Activated CD4-positive, alpha-beta memory T cell treated with anti-CD3 and anti-CD28 coated beads for 36 hours (primary cell): Measurements from ENCODE around the gene AOAH. TPM values are rescaled to one million over a fixed set of nuclear protein-coding genes. Genes with fewer than 3 reads are reported as not detected.
"Not testable (repeated sequence)": the region's sequence is repeated elsewhere in the genome, so short reads cannot be mapped to it uniquely, and the experiment has no call there.

ENCODE experiments used
- CTCF ChIA-PET: fragments of 350-600 bp; sonication (Branson Sonifier 250); formaldehyde crosslinking; loops from one replicate; lab custom pipeline; 2021; ENCODE audit warnings: antibody characterized with exemption, inconsistent platforms; lab: Charles Lee
- POLR2A ChIA-PET: fragments of 350-600 bp; sonication (Branson Sonifier 250); formaldehyde crosslinking; loops from one replicate; lab custom pipeline; 2021; ENCODE audit warnings: antibody characterized with exemption; lab: Charles Lee
- DNase-seq: peaks from one replicate; pipeline ENCODE4 v3.0.0-alpha.2; 2020
- H3K27ac Mint-ChIP-seq: one replicate; pipeline ENCODE4 v1.8.0; 2021; ENCODE audit warnings: mixed read lengths
- H3K27me3 Mint-ChIP-seq: one replicate; pipeline ENCODE4 v1.8.0; 2021; ENCODE audit warnings: mixed read lengths
- H3K36me3 Mint-ChIP-seq: one replicate; pipeline ENCODE4 v1.8.0; 2021; ENCODE audit warnings: mixed read lengths
- H3K4me1 Mint-ChIP-seq: one replicate; pipeline ENCODE4 v1.8.0; 2021; ENCODE audit warnings: low read depth, mixed read lengths
- H3K4me3 Mint-ChIP-seq: one replicate; pipeline ENCODE4 v1.8.0; 2021; ENCODE audit warnings: mild to moderate bottlenecking, mixed read lengths
- H3K9me3 Mint-ChIP-seq: one replicate; pipeline ENCODE4 v1.8.0; 2021; ENCODE audit warnings: mixed read lengths
- intact Hi-C: fragments of 100-400 bp; cut with micrococcal nuclease; formaldehyde crosslinking; loops from one replicate; pipeline ENCODE4 v1.15.1; 2023
- total RNA-seq, 2 experiments: library from RNA; stranded (reverse); gene quantifications; one replicate each; pipeline ENCODE4 v1.2.3, GENCODE V29; 2021

Gene AOAH
- total RNA-seq, 2 experiments from 2014 or later = 2.4 to 2.6 TPM

DNA sequence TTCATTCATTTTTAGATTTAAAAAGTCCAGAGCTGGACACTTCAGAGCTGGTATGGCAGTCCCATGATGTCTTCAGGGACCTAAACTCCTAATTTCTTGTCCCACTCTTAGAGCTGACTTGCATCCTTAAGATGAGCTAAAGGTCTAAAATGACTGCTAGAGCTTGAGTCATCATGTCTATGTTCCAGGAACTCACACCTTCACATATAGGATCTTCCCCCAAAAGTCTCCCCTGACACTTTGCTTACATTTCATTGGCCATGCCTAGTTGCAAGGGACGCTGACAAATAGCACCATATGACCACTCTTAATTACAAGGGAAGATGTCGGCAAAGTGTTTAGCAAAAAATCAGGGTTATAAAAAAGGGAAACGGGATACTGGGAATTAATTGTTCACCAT, 10.4 kb upstream of the AOAH start:
- CTCF ChIA-PET = interaction anchor here (0.8 to 1.0 kb wide), 2 partner anchors 8 to 63 kb away, joined by 3 read pairs; no protein-coding TSS in a partner anchor
- H3K27ac Mint-ChIP-seq = no peak overlapping the region
- no peak overlapping the region for H3K4me3 Mint-ChIP-seq
- intact Hi-C loops = loop anchor here (5.0 kb wide), 1 partner anchor 43 kb away; no protein-coding TSS in a partner anchor
- no peaks in the 10 kb centered on the region for H3K27me3 Mint-ChIP-seq
- POLR2A ChIA-PET = no interaction called here
- peaks cover 3% of the 10 kb centered on the region for H3K36me3 Mint-ChIP-seq
- peaks cover 28% of the 10 kb centered on the region for H3K4me1 Mint-ChIP-seq
- H3K9me3 Mint-ChIP-seq = peaks cover 8% of the 10 kb centered on the region
- no peak for DNase-seq

DNA sequence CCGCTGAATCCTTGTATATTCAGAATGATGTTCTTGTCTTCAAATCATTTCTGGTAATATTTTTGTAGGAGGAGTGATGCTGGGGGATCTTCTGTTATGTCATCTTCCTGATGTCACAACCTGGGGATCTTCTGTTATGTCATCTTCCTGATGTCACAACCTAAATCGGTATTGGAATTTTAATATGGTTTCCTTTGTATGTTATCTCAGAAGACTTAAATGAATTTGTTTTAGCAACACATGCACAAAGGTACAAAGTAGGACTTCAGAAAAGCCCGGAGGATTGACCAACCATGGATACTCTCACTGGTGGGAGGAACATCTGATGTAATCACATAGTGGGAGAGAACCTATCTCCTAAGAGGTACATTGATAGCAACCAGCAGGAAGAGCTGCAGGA, 9.1 kb upstream of the AOAH start:
- intact Hi-C loops = no loop called here
- Mint-ChIP-seq H3K27me3 (no peaks in the 10 kb centered on the region), H3K4me1 (peaks cover 28% of the 10 kb centered on the region), H3K4me3 (no peak overlapping the region), H3K9me3 (peaks cover 19% of the 10 kb centered on the region), H3K27ac (no peak overlapping the region), H3K36me3 (peaks cover 5% of the 10 kb centered on the region)
- ChIA-PET POLR2A (no interaction called here), CTCF (interaction anchor here (0.9 kb wide), 1 partner anchor 465 kb away, joined by 3 read pairs; no protein-coding TSS in a partner anchor)
- DNase-seq = no peak

DNA sequence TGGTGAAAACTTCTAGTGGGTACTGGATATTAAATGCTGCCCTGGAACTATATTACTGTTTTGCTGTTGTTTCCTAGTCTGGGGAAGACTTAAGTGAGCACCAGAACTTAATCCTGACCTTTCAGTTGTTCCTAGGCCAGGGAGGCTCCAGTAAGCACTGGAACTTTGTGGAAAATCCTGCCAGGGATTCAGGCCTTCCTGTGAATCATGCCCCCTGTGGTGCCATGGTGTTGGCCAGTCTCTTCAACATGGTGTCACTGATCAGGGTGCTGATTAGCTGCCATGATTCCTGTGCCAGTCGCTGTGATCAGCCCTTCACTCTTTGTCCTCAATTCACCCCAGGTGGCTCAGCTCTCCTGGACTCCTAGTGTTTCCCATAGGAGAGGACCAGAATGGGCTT, 8.5 kb upstream of the AOAH start:
- H3K4me1 Mint-ChIP-seq = peaks cover 32% of the 10 kb centered on the region
- peaks cover 19% of the 10 kb centered on the region for H3K9me3 Mint-ChIP-seq
- no peak for DNase-seq
- no peak overlapping the region for H3K4me3 Mint-ChIP-seq
- CTCF ChIA-PET = interaction anchor here (0.9 kb wide), 1 partner anchor 466 kb away, joined by 3 read pairs; no protein-coding TSS in a partner anchor
- intact Hi-C loops = no loop called here
- no peaks in the 10 kb centered on the region for H3K27me3 Mint-ChIP-seq
- POLR2A ChIA-PET = no interaction called here
- H3K36me3 Mint-ChIP-seq = peaks cover 5% of the 10 kb centered on the region
- H3K27ac Mint-ChIP-seq = no peak overlapping the region

DNA sequence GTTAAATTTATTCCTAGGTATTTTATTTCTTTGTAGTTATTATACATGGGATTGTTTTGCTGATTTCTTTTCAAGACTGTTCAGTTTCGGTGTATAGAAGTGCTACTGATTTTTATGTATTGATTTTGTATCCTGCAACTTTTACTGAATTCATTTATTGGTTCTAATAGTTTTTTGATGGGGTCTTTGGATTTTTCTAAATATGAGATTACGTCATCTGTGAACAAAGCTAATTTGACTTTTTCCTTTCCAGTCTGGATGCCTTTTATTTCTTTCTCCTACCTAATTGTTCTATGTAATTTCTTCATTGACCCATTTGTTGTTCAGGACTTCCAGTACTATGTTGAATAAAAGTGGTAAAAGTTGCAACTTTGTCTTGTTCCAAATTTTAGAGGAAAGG, 5.8 kb upstream of the AOAH start:
- no peaks in the 10 kb centered on the region for H3K27me3 Mint-ChIP-seq
- H3K36me3 Mint-ChIP-seq = peaks cover 5% of the 10 kb centered on the region
- ChIA-PET CTCF (no interaction called here), POLR2A (no interaction called here)
- no peak overlapping the region for H3K27ac Mint-ChIP-seq
- peaks cover 19% of the 10 kb centered on the region for H3K9me3 Mint-ChIP-seq
- no peak overlapping the region for H3K4me3 Mint-ChIP-seq
- H3K4me1 Mint-ChIP-seq = peaks cover 38% of the 10 kb centered on the region
- intact Hi-C loops = no loop called here
- DNase-seq = no peak

DNA sequence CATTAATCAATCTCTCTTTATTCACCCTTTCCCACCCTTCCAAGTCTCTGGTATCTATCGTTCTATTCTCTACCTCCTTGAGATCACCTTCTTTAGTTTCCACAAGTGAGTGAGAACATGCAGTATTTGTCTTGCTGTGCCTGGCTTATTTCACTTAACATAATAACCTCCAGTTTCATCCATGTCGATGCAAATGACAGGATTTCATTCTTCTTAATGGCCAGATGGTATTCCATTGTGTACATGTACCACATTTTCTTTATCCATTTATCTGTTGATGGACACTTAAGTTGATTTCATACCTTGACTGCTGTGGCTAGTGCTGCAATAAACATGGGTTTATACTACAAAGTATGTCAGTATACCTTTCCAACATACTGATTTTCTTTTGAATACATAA, 3.8 kb upstream of the AOAH start:
- DNase-seq = no peak
- Mint-ChIP-seq H3K9me3 (peaks cover 19% of the 10 kb centered on the region), H3K27me3 (no peaks in the 10 kb centered on the region), H3K36me3 (peaks cover 5% of the 10 kb centered on the region), H3K4me1 (peaks cover 49% of the 10 kb centered on the region), H3K4me3 (no peak overlapping the region), H3K27ac (no peak overlapping the region)
- CTCF ChIA-PET = no interaction called here
- intact Hi-C loops = no loop called here
- POLR2A ChIA-PET = interaction anchor here (1.9 kb wide), 1 partner anchor 11 kb away, joined by 5 read pairs; no protein-coding TSS in a partner anchor

DNA sequence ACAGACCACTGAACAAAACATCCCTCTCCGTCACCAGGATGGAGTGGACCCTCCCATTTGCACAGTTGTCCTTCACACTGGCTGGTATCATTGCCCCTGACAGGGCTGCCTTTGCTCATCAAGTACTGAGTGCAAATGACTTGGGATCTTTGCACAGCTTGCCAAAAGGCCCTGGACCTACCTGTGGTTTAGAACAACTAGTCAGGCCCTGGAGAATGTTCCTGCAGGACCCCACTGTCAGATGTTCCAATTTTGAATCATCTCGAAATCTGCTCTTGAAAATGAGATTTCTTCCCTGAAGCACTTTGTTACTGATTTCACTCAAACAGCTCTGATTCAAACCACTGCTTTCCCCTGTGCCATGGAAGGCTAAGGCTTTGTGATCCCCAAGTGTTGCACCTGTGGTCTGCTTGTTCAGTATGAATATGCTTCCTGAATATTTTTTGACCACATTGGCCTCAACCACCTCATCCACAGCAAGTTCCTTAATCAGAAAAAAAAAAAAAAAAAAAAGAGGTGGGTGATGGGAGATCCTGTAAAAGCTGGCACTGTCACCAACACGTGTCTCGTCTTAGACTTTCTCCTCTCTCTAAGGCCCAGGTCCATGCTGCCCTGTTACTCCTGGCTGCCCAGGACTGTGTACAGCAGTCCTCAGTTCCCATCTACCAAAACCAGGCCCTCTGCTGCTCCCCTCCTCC, 2.7 kb upstream of the AOAH start:
- Mint-ChIP-seq H3K4me1 (peaks cover 57% of the 10 kb centered on the region), H3K9me3 (peaks cover 14% of the 10 kb centered on the region), H3K27me3 (no peaks in the 10 kb centered on the region), H3K4me3 (no peak overlapping the region), H3K36me3 (peaks cover 5% of the 10 kb centered on the region), H3K27ac (no peak overlapping the region)
- intact Hi-C loops = loop anchor here (1.0 kb wide), 1 partner anchor 9 kb away; no protein-coding TSS in a partner anchor
- ChIA-PET CTCF (interaction anchor here (0.8 to 2.3 kb wide), 4 partner anchors 8 to 474 kb away, joined by 3 to 10 read pairs (median 4); no protein-coding TSS in a partner anchor), POLR2A (interaction anchor here (0.6 to 1.9 kb wide), 6 partner anchors 10 to 335 kb away, joined by 3 to 6 read pairs (median 4); no protein-coding TSS in a partner anchor)
- DNase-seq = peak; percentile 60

DNA sequence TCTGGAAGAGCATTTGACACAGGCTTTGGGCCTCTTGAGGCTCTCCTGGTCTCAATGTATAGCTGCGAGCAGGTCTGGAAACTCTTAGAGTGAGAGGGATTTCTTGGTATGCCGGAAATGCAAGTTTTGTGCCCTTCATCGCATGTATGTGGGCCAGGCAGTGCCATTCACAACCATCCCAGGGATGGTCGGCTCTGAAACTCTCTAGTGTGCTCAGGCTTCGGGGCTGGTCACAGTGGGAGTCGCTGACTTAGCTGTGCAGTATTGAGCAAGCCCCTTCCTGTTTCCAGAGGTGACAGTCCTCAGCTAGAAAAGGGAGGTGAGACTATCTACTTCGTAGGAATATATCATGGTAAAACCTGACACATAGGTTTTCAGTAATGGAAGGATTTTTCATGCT, 2.0 kb upstream of the AOAH start:
- DNase-seq = peak; percentile 28
- Mint-ChIP-seq H3K4me3 (no peak overlapping the region), H3K27me3 (no peaks in the 10 kb centered on the region), H3K9me3 (peaks cover 14% of the 10 kb centered on the region), H3K36me3 (peaks cover 5% of the 10 kb centered on the region), H3K27ac (no peak overlapping the region), H3K4me1 (peaks cover 61% of the 10 kb centered on the region)
- POLR2A ChIA-PET = interaction anchor here (1.0 to 1.9 kb wide), 5 partner anchors 9 to 48 kb away, joined by 3 to 6 read pairs (median 3); no protein-coding TSS in a partner anchor
- CTCF ChIA-PET = interaction anchor here (0.8 to 2.3 kb wide), 4 partner anchors 9 to 474 kb away, joined by 3 to 10 read pairs (median 4); no protein-coding TSS in a partner anchor
- intact Hi-C loops = no loop called here

DNA sequence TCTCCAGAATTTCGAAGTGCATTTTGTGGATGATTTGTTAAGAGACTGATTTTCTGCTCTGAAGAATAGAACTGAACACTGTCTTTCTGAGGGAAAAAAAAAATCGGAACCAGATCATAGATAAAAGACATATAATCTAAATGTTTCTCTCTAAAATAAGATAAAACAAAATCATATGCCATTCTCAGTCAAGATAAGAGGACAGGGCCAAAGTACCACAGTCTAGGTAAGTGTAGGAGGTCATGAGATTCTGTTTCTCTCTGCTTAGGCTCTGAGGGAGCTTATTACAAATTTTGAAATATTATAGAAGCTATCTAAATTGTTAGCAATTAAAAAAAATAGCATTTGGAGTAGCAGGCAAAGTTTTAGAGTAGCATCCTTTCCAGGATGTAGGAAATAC, 702 bp upstream of the AOAH start:
- peak overlapping the region; percentile 83 for H3K27ac Mint-ChIP-seq
- no peak for DNase-seq
- no peaks in the 10 kb centered on the region for H3K27me3 Mint-ChIP-seq
- peaks cover 12% of the 10 kb centered on the region for H3K9me3 Mint-ChIP-seq
- ChIA-PET CTCF (no interaction called here), POLR2A (interaction anchor here (0.7 kb wide), 1 partner anchor 525 kb away, joined by 3 read pairs; no protein-coding TSS in a partner anchor)
- H3K4me1 Mint-ChIP-seq = peaks cover 69% of the 10 kb centered on the region
- no peak overlapping the region for H3K4me3 Mint-ChIP-seq
- H3K36me3 Mint-ChIP-seq = peaks cover 2% of the 10 kb centered on the region
- intact Hi-C loops = loop anchor here (1.0 to 2.0 kb wide), 6 partner anchors 18 to 60 kb away; no protein-coding TSS in a partner anchor

DNA sequence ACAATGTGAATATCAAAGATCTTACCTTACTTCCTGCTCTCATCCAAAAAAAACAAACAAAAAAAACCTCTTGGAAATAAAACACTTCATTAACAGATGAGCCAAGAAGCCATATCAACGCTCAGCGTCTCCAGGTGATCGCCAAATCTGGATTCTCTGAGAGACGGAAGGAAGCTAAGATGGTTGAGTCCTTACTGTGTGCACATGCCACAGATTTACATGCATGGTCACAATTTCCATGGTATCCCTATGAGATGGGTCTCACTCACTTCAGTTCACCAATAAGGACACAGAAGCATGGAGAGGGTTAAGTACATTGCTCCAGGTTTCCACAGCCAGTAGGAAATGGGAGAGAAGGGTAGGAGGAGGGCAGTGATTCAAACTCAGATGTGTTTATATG, 1.0 kb downstream of the AOAH start:
- H3K9me3 Mint-ChIP-seq = no peaks in the 10 kb centered on the region
- peak overlapping the region; percentile 11 for H3K4me3 Mint-ChIP-seq
- H3K36me3 Mint-ChIP-seq = no peaks in the 10 kb centered on the region
- H3K4me1 Mint-ChIP-seq = peaks cover 69% of the 10 kb centered on the region
- no peak for DNase-seq
- intact Hi-C loops = no loop called here
- ChIA-PET CTCF (interaction anchor here (0.8 to 1.5 kb wide), 2 partner anchors 53 to 477 kb away, joined by 3 to 6 read pairs; no protein-coding TSS in a partner anchor), POLR2A (no interaction called here)
- no peak overlapping the region for H3K27ac Mint-ChIP-seq
- no peaks in the 10 kb centered on the region for H3K27me3 Mint-ChIP-seq

DNA sequence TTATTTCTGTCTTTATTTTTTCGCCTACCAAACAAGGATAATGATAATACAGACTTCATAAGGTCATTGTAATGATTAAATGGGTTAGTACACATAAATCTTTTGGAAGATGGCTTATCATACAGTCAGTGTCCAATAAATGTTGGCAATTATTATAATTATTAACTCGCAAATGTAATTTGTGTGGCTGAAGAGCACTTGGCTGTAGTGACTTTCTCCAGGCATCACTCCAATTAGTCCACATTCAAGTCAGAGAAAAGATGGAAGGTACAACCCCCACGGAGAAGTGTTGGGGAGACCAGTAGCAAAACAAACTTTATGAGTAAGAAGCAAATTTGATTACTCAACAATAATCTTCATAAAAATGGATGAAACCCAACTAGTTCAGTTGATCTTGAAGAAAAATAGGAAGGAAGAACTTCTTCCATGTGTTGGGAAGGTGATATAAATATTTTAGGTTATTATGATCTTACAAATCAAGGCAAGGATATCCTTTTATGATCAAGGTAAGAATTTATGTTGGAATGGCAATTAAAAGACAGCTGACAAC, 5.1 kb downstream of the AOAH start:
- CTCF ChIA-PET = no interaction called here
- peaks cover 30% of the 10 kb centered on the region for H3K4me1 Mint-ChIP-seq
- POLR2A ChIA-PET = no interaction called here
- no peak overlapping the region for H3K27ac Mint-ChIP-seq
- peaks cover 6% of the 10 kb centered on the region for H3K9me3 Mint-ChIP-seq
- H3K27me3 Mint-ChIP-seq = no peaks in the 10 kb centered on the region
- intact Hi-C loops = no loop called here
- H3K4me3 Mint-ChIP-seq = no peak overlapping the region
- peaks cover 3% of the 10 kb centered on the region for H3K36me3 Mint-ChIP-seq
- DNase-seq = no peak

DNA sequence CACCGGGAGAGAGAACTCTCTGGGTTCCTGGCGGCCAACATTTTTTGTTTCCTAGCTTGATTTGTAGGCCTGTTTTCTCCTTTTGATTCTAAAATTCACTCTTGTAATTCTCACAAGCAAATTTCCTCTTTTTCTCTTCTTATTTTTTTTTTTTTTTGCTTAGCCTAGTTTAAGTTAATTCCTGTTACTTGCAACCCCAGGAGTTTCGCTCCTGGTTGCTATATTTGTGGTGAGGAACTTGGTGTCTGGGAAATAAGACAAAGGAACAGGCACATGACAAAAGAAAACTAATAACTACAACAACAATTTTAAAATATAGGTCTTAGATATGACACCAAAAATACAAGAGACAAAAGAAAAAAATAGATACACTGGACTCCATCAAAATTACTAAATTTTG, 6.7 kb downstream of the AOAH start:
- DNase-seq = no peak
- ChIA-PET CTCF (no interaction called here), POLR2A (interaction anchor here (1.4 kb wide), 1 partner anchor 10 kb away, joined by 5 read pairs; no protein-coding TSS in a partner anchor)
- Mint-ChIP-seq H3K4me1 (peaks cover 17% of the 10 kb centered on the region), H3K27ac (no peak overlapping the region), H3K27me3 (no peaks in the 10 kb centered on the region), H3K36me3 (peaks cover 5% of the 10 kb centered on the region), H3K9me3 (peaks cover 8% of the 10 kb centered on the region), H3K4me3 (no peak overlapping the region)
- intact Hi-C loops = no loop called here

DNA sequence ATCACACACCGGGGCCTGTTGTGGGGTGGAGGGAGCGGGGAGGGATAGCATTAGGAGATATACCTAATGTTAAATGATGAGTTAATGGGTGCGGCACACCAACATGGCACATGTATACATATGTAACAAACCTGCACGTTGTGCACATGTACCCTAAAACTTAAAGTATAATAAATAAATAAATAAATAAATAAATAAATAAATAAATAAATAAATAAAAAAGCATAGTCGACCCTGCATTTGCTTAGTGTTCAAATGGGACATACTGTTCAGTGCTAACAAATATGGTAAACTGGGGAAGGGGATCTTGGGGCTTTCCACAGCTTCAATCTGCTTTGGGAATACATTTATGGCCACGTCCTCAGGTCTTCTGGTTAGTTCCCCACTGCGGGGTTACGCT, 7.5 kb downstream of the AOAH start:
- H3K9me3 Mint-ChIP-seq, H3K27ac Mint-ChIP-seq, H3K36me3 Mint-ChIP-seq, DNase-seq, CTCF ChIA-PET, intact Hi-C loops, H3K27me3 Mint-ChIP-seq, H3K4me3 Mint-ChIP-seq: not testable (repeated sequence)
- POLR2A ChIA-PET = interaction anchor here (1.4 kb wide), 1 partner anchor 10 kb away, joined by 5 read pairs; no protein-coding TSS in a partner anchor
- H3K4me1 Mint-ChIP-seq = peaks cover 10% of the 10 kb centered on the region
